HEK293T (cell line): Measurements from ENCODE around the gene UFC1.
A peak's percentile ranks its signal among the peaks of the same experiment; 100 is the strongest.

Source experiments
- CTCF ChIA-PET: fragments of 350-600 bp; formaldehyde crosslinking; extraction: SDS; loops from one replicate; lab custom pipeline; 2021; ENCODE audit warnings: antibody characterized with exemption, inconsistent platforms; lab: Yijun Ruan, JAX
- POLR2A ChIA-PET: fragments of 350-600 bp; formaldehyde crosslinking; extraction: SDS; loops from one replicate; lab custom pipeline; 2020; ENCODE audit warnings: antibody characterized with exemption, inconsistent platforms; lab: Yijun Ruan, JAX
- DNase-seq: peaks from one replicate; pipeline ENCODE4 v3.0.0; 2012; ENCODE audit warnings: mixed read lengths; ENCODE audit errors: extremely low spot score
- ARNT ChIP-seq: fragments of 450-650 bp; IDR thresholded peaks from 2 replicates; pipeline ENCODE4 v1.6.1; 2017; ENCODE audit warnings: mild to moderate bottlenecking
- BHLHE40 ChIP-seq: fragments of 450-650 bp; IDR thresholded peaks from 2 replicates; pipeline ENCODE4 v1.6.1; 2016; ENCODE audit warnings: mild to moderate bottlenecking, moderate library complexity, borderline replicate concordance
- CTBP1 ChIP-seq: fragments of 450-650 bp; IDR thresholded peaks from 2 replicates; pipeline ENCODE4 v1.6.1; 2016; ENCODE audit warnings: borderline replicate concordance
- ELF4 ChIP-seq: fragments of 450-650 bp; IDR thresholded peaks from 2 replicates; pipeline ENCODE4 v1.6.1; 2017; ENCODE audit warnings: antibody characterized with exemption
- FOXA1 ChIP-seq: fragments of 450-650 bp; IDR thresholded peaks from 2 replicates; pipeline ENCODE4 v1.6.1; 2016; ENCODE audit warnings: mild to moderate bottlenecking
- FOXK2 ChIP-seq: fragments of 450-650 bp; IDR thresholded peaks from 2 replicates; pipeline ENCODE4 v1.6.1; 2016; ENCODE audit warnings: mild to moderate bottlenecking
- FOXM1 ChIP-seq: fragments of 450-650 bp; IDR thresholded peaks from 2 replicates; pipeline ENCODE4 v1.6.1; 2017; ENCODE audit warnings: mild to moderate bottlenecking, borderline replicate concordance
- HDGF ChIP-seq: fragments of 450-650 bp; IDR thresholded peaks from 2 replicates; pipeline ENCODE4 v1.6.1; 2017; ENCODE audit warnings: antibody characterized with exemption, borderline replicate concordance
- L3MBTL2 ChIP-seq: fragments of 450-650 bp; conservative IDR thresholded peaks from 2 replicates; pipeline ENCODE4 v1.6.1; 2016; ENCODE audit warnings: mild to moderate bottlenecking
- LEF1 ChIP-seq: fragments of 450-650 bp; IDR thresholded peaks from 2 replicates; pipeline ENCODE4 v1.6.1; 2017; ENCODE audit warnings: mild to moderate bottlenecking, borderline replicate concordance
- NFRKB ChIP-seq: fragments of 450-650 bp; IDR thresholded peaks from 2 replicates; pipeline ENCODE4 v1.6.1; 2016; ENCODE audit warnings: mild to moderate bottlenecking, moderate library complexity
- PKNOX1 ChIP-seq: fragments of 450-650 bp; IDR thresholded peaks from 2 replicates; pipeline ENCODE4 v1.6.1; 2016
- SP1 ChIP-seq: fragments of 450-650 bp; IDR thresholded peaks from 2 replicates; pipeline ENCODE4 v1.6.1; 2017
- SUZ12 ChIP-seq: fragments of 450-650 bp; IDR thresholded peaks from 2 replicates; pipeline ENCODE4 v1.6.1; 2016; ENCODE audit warnings: mild to moderate bottlenecking
- TARDBP ChIP-seq: fragments of 450-650 bp; IDR thresholded peaks from 2 replicates; pipeline ENCODE4 v1.6.1; 2016
- ZNF384 ChIP-seq: fragments of 450-650 bp; IDR thresholded peaks from 2 replicates; pipeline ENCODE4 v1.6.1; 2016

The UFC1 gene

DNA sequence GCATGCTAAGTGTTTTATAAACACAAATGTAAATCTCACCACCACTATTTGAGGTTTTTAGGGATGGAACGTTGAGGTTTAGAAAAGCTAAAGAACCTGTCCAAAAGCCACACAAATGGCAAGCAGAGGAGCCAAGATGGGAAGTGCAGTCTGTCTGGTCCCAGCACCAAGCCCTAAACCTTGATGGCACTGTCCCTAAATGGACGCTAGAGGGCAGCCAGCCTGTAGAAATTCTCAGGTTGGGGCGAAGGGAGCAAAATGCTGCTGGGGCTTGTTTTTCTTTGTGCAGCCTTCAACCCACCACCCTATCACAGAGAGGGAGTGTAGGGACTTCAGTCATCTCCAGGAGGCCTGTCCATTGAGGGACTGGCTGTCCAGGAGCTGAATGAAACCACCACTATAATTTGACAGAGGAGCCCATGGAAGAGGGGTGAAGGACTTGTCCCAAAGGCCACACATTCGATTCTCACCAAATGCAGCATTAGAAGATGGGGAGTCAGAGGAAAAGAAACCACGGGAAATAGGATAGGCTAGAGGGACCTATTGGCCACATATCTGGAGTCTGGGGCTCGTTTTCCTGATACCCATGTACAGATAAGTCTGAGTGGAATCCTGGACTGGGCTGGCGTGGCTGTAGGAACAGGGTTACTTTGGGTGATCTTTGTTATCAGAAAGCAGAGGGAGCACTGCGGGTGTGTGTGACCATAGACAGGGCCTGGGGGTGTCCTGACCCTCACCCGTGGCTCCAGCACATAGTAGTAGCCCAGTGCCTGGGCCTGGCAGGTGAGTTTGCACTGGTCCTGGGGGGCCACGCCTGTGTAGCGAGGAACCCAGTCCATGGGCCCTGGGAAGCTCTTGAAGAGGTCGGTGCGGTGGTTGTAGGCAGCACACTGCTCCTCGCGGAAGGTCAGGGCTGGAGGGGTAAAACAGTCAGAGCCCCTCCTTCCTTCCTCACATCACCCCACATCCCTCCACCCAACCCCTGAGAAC, 39.0 kb downstream of the UFC1 start:
- peak; percentile 86 for DNase-seq
- ChIA-PET POLR2A (interaction anchor here (2.4 kb wide), 1 partner anchor 10 kb away, joined by 13 read pairs; the partner anchor contains the start of gene NDUFS2), CTCF (interaction anchor here (0.5 to 2.2 kb wide), 6 partner anchors 9 to 181 kb away, joined by 3 to 9 read pairs (median 4); partner anchors contain the start of genes NDUFS2, PPOX and TOMM40L)
- no peak for TF ChIP-seq SP1
- TF ChIP-seq SUZ12: no peak
- no peak for TF ChIP-seq FOXM1
- TF ChIP-seq ELF4: no peak
- no peak for TF ChIP-seq CTBP1

GRCh38 chr1:161193561-161194235, 39.9 kb downstream of the UFC1 start:
- ChIA-PET CTCF (interaction anchor here (0.5 to 1.8 kb wide), 2 partner anchors 8 to 10 kb away, joined by 3 to 9 read pairs; partner anchors contain the start of gene NDUFS2), POLR2A (interaction anchor here (2.4 kb wide), 1 partner anchor 9 kb away, joined by 13 read pairs; the partner anchor contains the start of gene NDUFS2)
- DNase-seq: no peak
- TF ChIP-seq ZNF384: no peak
- TF ChIP-seq SUZ12: no peak
- no peak for TF ChIP-seq HDGF
- TF ChIP-seq ARNT: no peak
- TF ChIP-seq FOXK2: no peak
- no peak for TF ChIP-seq L3MBTL2
- no peak for TF ChIP-seq SP1
- TF ChIP-seq ELF4: no peak
- no peak for TF ChIP-seq FOXA1
- TF ChIP-seq NFRKB: no peak
- TF ChIP-seq LEF1: no peak
- no peak for TF ChIP-seq BHLHE40

DNA sequence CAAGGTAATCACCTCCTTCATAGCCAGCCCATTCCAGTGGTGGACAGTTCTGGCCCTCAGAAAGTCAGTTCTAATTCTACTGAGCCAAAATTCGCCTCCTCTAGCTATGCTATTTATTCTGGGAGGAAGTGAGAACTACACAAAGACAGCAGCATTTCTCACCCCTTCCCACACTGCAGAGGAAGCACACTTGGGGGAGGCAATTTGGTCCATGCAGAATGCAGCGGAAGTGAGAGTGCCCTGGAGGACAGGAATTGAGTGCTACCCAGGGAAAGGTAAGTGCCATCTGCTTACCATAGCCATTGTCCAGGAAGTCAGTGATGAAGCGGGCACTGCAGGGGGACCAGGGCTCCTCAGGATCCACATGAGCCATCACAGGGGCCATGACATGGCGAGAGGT, 41.4 kb downstream of the UFC1 start:
- DNase-seq: no peak
- TF ChIP-seq ZNF384 (no peak), SUZ12 (no peak), TARDBP (no peak), FOXM1 (no peak)
- CTCF ChIA-PET: no interaction called here
- POLR2A ChIA-PET: no interaction called here

DNA sequence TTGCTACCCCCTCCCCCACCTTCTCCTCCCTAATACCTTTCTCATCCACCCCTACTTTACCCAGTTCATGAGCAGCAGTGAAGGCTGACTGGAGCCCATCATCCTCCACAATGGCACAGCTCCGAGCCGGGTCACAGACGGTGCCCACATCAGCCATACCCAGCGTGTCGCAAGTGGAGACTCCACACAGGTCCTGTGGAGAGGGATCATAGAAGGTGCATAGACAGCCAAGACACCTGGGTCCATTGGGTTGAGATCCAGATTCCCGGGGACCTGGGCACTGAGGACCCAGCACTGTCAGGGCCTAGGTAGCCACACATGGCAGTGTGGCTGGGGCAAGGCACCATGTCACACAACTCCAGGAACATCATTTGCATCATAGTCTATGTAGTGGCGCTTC, 42.3 kb downstream of the UFC1 start:
- POLR2A ChIA-PET: no interaction called here
- no peak for DNase-seq
- no peak for TF ChIP-seq HDGF
- no peak for TF ChIP-seq LEF1
- no peak for TF ChIP-seq FOXM1
- no peak for TF ChIP-seq FOXA1
- no peak for TF ChIP-seq NFRKB
- no peak for TF ChIP-seq TARDBP
- TF ChIP-seq ELF4: no peak
- TF ChIP-seq BHLHE40: no peak
- CTCF ChIA-PET: no interaction called here

- TF ChIP-seq SP1 (no peak), HDGF (no peak), ELF4 (no peak), BHLHE40 (no peak), FOXK2 (no peak), ARNT (no peak), SUZ12 (no peak), NFRKB (no peak), L3MBTL2 (no peak), PKNOX1 (no peak), LEF1 (no peak)
- DNase-seq: no peak
- CTCF ChIA-PET: interaction anchor here (0.6 kb wide), 1 partner anchor 194 kb away, joined by 3 read pairs; no protein-coding TSS in a partner anchor
- POLR2A ChIA-PET: interaction anchor here (1.0 kb wide), 1 partner anchor 193 kb away, joined by 3 read pairs; no protein-coding TSS in a partner anchor
Observed at GRCh38 chr1:161196521-161197451, 43.0 kb downstream of the UFC1 start.

- ChIA-PET CTCF (interaction anchor here (0.6 to 1.7 kb wide), 2 partner anchors 28 to 40 kb away, joined by 3 to 9 read pairs; partner anchors contain the start of genes NR1I3 and TOMM40L), POLR2A (interaction anchor here (1.0 to 1.5 kb wide), 2 partner anchors 21 to 193 kb away, joined by 3 to 7 read pairs; partner anchors contain the start of gene B4GALT3)
- no peak for DNase-seq
- TF ChIP-seq ARNT (no peak), L3MBTL2 (no peak), LEF1 (no peak), SUZ12 (no peak), BHLHE40 (no peak), FOXM1 (no peak), SP1 (no peak), HDGF (no peak)
Observed at GRCh38 chr1:161197560-161198193, 43.9 kb downstream of the UFC1 start.
